Mesendoderm (in vitro differentiated cells): Measurements from ENCODE around the gene TALDO1.
A peak's percentile ranks its signal among the peaks of the same experiment; 100 is the strongest.

ENCODE experiments used
- DNase-seq: peaks from one replicate; pipeline ENCODE4 v3.0.0; 2013
- H2AK5ac ChIP-seq: 2 replicates; pipeline ENCODE4 v1.6.1; 2013; ENCODE audit warnings: low read length, inconsistent platforms
- H2BK120ac ChIP-seq: 2 replicates; pipeline ENCODE4 v1.6.1; 2013; ENCODE audit warnings: low read depth, mild to moderate bottlenecking, low read length, moderate library complexity, mixed read lengths
- H2BK15ac ChIP-seq: replicated peaks from 2 replicates; pipeline ENCODE4 v1.6.1; 2013; ENCODE audit warnings: low read depth, mild to moderate bottlenecking, moderate library complexity
- H2BK5ac ChIP-seq: 2 replicates; pipeline ENCODE4 v1.6.1; 2013; ENCODE audit warnings: low read length, inconsistent platforms
- H3K18ac ChIP-seq: 2 replicates; pipeline ENCODE4 v1.6.1; 2013; ENCODE audit warnings: mild to moderate bottlenecking, low read length, mixed read lengths
- H3K23ac ChIP-seq: one replicate; pipeline ENCODE4 v1.6.1; 2013; ENCODE audit warnings: low read length
- H3K27ac ChIP-seq: 2 replicates; pipeline ENCODE4 v1.5.1; 2013; ENCODE audit warnings: low read depth, mild to moderate bottlenecking, inconsistent platforms, low read length, moderate library complexity
- H3K27me3 ChIP-seq: 2 replicates; pipeline ENCODE4 v1.6.1; 2013; ENCODE audit warnings: low read length, control low read depth, mild to moderate bottlenecking, inconsistent platforms; ENCODE audit not compliant: insufficient read depth, poor library complexity
- H3K36me3 ChIP-seq: 2 replicates; pipeline ENCODE4 v1.6.1; 2013; ENCODE audit warnings: low read length, inconsistent platforms; ENCODE audit not compliant: control insufficient read depth, insufficient read depth
- H3K4ac ChIP-seq: one replicate; pipeline ENCODE4 v1.6.1; 2013; ENCODE audit warnings: low read depth, mild to moderate bottlenecking, low read length, moderate library complexity
- H3K4me1 ChIP-seq: 2 replicates; pipeline ENCODE4 v1.6.1; 2013; ENCODE audit warnings: low read depth, low read length, inconsistent platforms; ENCODE audit not compliant: control insufficient read depth
- H3K4me2 ChIP-seq: 2 replicates; pipeline ENCODE4 v1.6.1; 2013; ENCODE audit warnings: low read length
- H3K4me3 ChIP-seq: 2 replicates; pipeline ENCODE4 v1.5.1; 2013; ENCODE audit warnings: mild to moderate bottlenecking, low read length
- H3K56ac ChIP-seq: one replicate; pipeline ENCODE4 v1.6.1; 2013; ENCODE audit warnings: low read length
- H3K79me1 ChIP-seq: 2 replicates; pipeline ENCODE4 v1.6.1; 2013; ENCODE audit warnings: low read length, inconsistent platforms
- H3K79me2 ChIP-seq: 2 replicates; pipeline ENCODE4 v1.6.1; 2013; ENCODE audit warnings: mild to moderate bottlenecking, low read length; ENCODE audit not compliant: control insufficient read depth, insufficient read depth
- H3K9ac ChIP-seq: 2 replicates; pipeline ENCODE4 v1.6.1; 2013; ENCODE audit warnings: low read length, inconsistent platforms
- H4K5ac ChIP-seq: one replicate; pipeline ENCODE4 v1.6.1; 2013; ENCODE audit warnings: low read length
- H4K8ac ChIP-seq: one replicate; pipeline ENCODE4 v1.6.1; 2013; ENCODE audit warnings: low read depth, mild to moderate bottlenecking, control low read depth, low read length, moderate library complexity
- WGBS: extraction: QIAGEN DNeasy Blood & Tissue Kit; methylation state at CpG from one replicate; pipeline ENCODE4 v1.1.7; 2013; ENCODE audit warnings: low lambda C conversion rate, missing lambda C conversion rate; ENCODE audit not compliant: insufficient coverage; ENCODE audit errors: extremely low coverage; 5-methylcytosine and 5-hydroxymethylcytosine counted together

TALDO1 gene

GRCh38 chr11:742156-742546 lies 5.1 kb upstream of the TALDO1 start:
- no peak overlapping the region for H4K5ac ChIP-seq

GRCh38 chr11:742571-743201 lies 4.6 kb upstream of the TALDO1 start:
- Histone ChIP-seq H3K18ac (no peak overlapping the region), H3K4me2 (no peak overlapping the region), H4K8ac (no peak overlapping the region), H3K9ac (no peak overlapping the region), H2BK15ac (no peak overlapping the region), H3K4me3 (no peak overlapping the region), H3K4me1 (no peaks in the 10 kb centered on the region), H2BK5ac (no peak overlapping the region), H4K5ac (no peak overlapping the region), H2AK5ac (no peak overlapping the region), H3K23ac (no peak overlapping the region), H3K79me1 (no peaks in the 10 kb centered on the region), H3K36me3 (no peaks in the 10 kb centered on the region), H3K27ac (no peak overlapping the region), H3K79me2 (peaks cover 2% of the 10 kb centered on the region), H3K4ac (no peak overlapping the region), H2BK120ac (no peak overlapping the region), H3K56ac (no peak overlapping the region), H3K27me3 (no peaks in the 10 kb centered on the region)
- no peak for DNase-seq
- no CpG with 5 or more reads among the region's 4 CpGs for WGBS

More at GRCh38 chr11:742156-742546, 5.1 kb upstream of the TALDO1 start:
- Histone ChIP-seq H3K79me1 (no peaks in the 10 kb centered on the region), H3K4me3 (no peak overlapping the region), H3K18ac (no peak overlapping the region), H3K4me1 (no peaks in the 10 kb centered on the region), H2BK120ac (no peak overlapping the region), H3K4me2 (no peak overlapping the region), H3K27me3 (no peaks in the 10 kb centered on the region), H2BK5ac (no peak overlapping the region), H3K56ac (no peak overlapping the region), H3K9ac (no peak overlapping the region), H3K23ac (no peak overlapping the region), H3K79me2 (no peaks in the 10 kb centered on the region), H3K27ac (no peak overlapping the region), H4K8ac (no peak overlapping the region), H3K36me3 (no peaks in the 10 kb centered on the region), H3K4ac (no peak overlapping the region), H2AK5ac (no peak overlapping the region), H2BK15ac (no peak overlapping the region)
- DNase-seq = peak; percentile 58
- WGBS = no CpG with 5 or more reads among the region's 3 CpGs

- no peak overlapping the region for H3K27ac ChIP-seq
- H2BK15ac ChIP-seq = no peak overlapping the region
- H2BK5ac ChIP-seq = no peak overlapping the region
- H3K4me2 ChIP-seq = no peak overlapping the region
- H3K4ac ChIP-seq = no peak overlapping the region
- no CpG with 5 or more reads among the region's 1 CpG for WGBS
- H2BK120ac ChIP-seq = no peak overlapping the region
- H3K18ac ChIP-seq = no peak overlapping the region
- no peak overlapping the region for H3K9ac ChIP-seq
- no peak overlapping the region for H2AK5ac ChIP-seq
- peaks cover 25% of the 10 kb centered on the region for H3K79me2 ChIP-seq
- no peak overlapping the region for H3K4me3 ChIP-seq
- H3K79me1 ChIP-seq = peaks cover 9% of the 10 kb centered on the region
- no peak overlapping the region for H4K5ac ChIP-seq
- no peak overlapping the region for H3K56ac ChIP-seq
- DNase-seq = no peak
- H3K27me3 ChIP-seq = no peaks in the 10 kb centered on the region
- H3K23ac ChIP-seq = no peak overlapping the region
- H4K8ac ChIP-seq = no peak overlapping the region
- peaks cover 3% of the 10 kb centered on the region for H3K4me1 ChIP-seq
- H3K36me3 ChIP-seq = no peaks in the 10 kb centered on the region
These were observed 1.8 kb upstream of the TALDO1 start for GRCh38 chr11:745428-745827.

GRCh38 chr11:746289-747157 lies 741 bp upstream of the TALDO1 start:
- H3K4me3 ChIP-seq = peak overlapping the region; percentile 73
- no peak overlapping the region for H3K23ac ChIP-seq
- H4K5ac ChIP-seq = no peak overlapping the region
- peak overlapping the region; percentile 77 for H3K18ac ChIP-seq
- no peak overlapping the region for H2BK5ac ChIP-seq
- no peak overlapping the region for H2AK5ac ChIP-seq
- H3K79me1 ChIP-seq = peaks cover 9% of the 10 kb centered on the region
- H3K36me3 ChIP-seq = no peaks in the 10 kb centered on the region
- peak overlapping the region; percentile 89 for H3K9ac ChIP-seq
- no CpG with 5 or more reads among the region's 46 CpGs for WGBS
- H3K4me1 ChIP-seq = peaks cover 3% of the 10 kb centered on the region
- H3K27ac ChIP-seq = peak overlapping the region; percentile 85
- no peak overlapping the region for H2BK120ac ChIP-seq
- peak overlapping the region; percentile 87 for H3K4me2 ChIP-seq
- DNase-seq = peak; percentile 65
- peaks cover 25% of the 10 kb centered on the region for H3K79me2 ChIP-seq
- H3K27me3 ChIP-seq = no peaks in the 10 kb centered on the region
- no peak overlapping the region for H4K8ac ChIP-seq
- peak overlapping the region; percentile 10 for H3K4ac ChIP-seq
- H2BK15ac ChIP-seq = no peak overlapping the region
- peak overlapping the region; percentile 95 for H3K56ac ChIP-seq

- Histone ChIP-seq H3K27me3 (no peaks in the 10 kb centered on the region), H3K79me1 (peaks cover 9% of the 10 kb centered on the region), H3K23ac (peak overlapping the region; percentile 91), H3K27ac (no peak overlapping the region), H3K4ac (no peak overlapping the region), H2BK15ac (no peak overlapping the region), H3K4me3 (peak overlapping the region; percentile 94), H4K5ac (no peak overlapping the region), H3K18ac (peak overlapping the region; percentile 42), H3K9ac (peak overlapping the region; percentile 92), H2AK5ac (no peak overlapping the region), H3K56ac (peak overlapping the region; percentile 92), H3K36me3 (no peaks in the 10 kb centered on the region), H4K8ac (no peak overlapping the region), H2BK120ac (no peak overlapping the region), H3K79me2 (peaks cover 32% of the 10 kb centered on the region), H3K4me1 (peaks cover 3% of the 10 kb centered on the region), H2BK5ac (no peak overlapping the region), H3K4me2 (peak overlapping the region; percentile 98)
- WGBS = no CpG with 5 or more reads among the region's 18 CpGs
- no peak for DNase-seq
These were observed 719 bp downstream of the TALDO1 start for GRCh38 chr11:748007-748359.
